Natural killer cell (primary cell): Measurements from ENCODE around the gene INPP5D. TPM values are rescaled to one million over a fixed set of nuclear protein-coding genes. Genes with fewer than 3 reads are reported as not detected.

Source experiments
- ATAC-seq, 3 donors: fragments of 150-1000 bp in 2 of 3; fragments of 200-7000 bp in 1 of 3; cut with Tn5 transposase; 1 replicate in 1 of 3; 2 replicates in 2 of 3; pipeline ENCODE4 v1.10.0; 2021; ENCODE audit warnings: mild to moderate bottlenecking in 2 of 3, moderate library complexity in 2 of 3
- DNase-seq, 2 donors: peaks; one replicate each; pipeline versions ENCODE4 v3.0.0 to v3.0.0-alpha.2; 2013 to 2021; ENCODE audit warnings: mixed read lengths in 1 of 2
- H3K27ac ChIP-seq: one replicate; pipeline ENCODE4 v1.5.1; 2013; ENCODE audit warnings: mild to moderate bottlenecking, low read length
- H3K27me3 ChIP-seq: one replicate; pipeline ENCODE4 v1.6.1; 2013; ENCODE audit warnings: low read length; ENCODE audit not compliant: control insufficient read depth, insufficient read depth
- H3K36me3 ChIP-seq: one replicate; pipeline ENCODE4 v1.6.1; 2013; ENCODE audit warnings: low read length; ENCODE audit not compliant: control insufficient read depth, insufficient read depth
- H3K4me1 ChIP-seq: one replicate; pipeline ENCODE4 v1.6.1; 2013; ENCODE audit warnings: low read length; ENCODE audit not compliant: control insufficient read depth, insufficient read depth
- H3K4me3 ChIP-seq: one replicate; pipeline ENCODE4 v1.5.1; 2013; ENCODE audit warnings: low read length
- H3K9me3 ChIP-seq: one replicate; pipeline ENCODE4 v1.6.1; 2013; ENCODE audit warnings: low read length; ENCODE audit not compliant: control insufficient read depth, insufficient read depth
- H3K27ac Mint-ChIP-seq, 2 donors: one replicate each; pipeline ENCODE4 v1.8.0; 2022; ENCODE audit warnings: mild to moderate bottlenecking in 2 of 2, mixed read lengths in 2 of 2, moderate library complexity in 1 of 2
- H3K27me3 Mint-ChIP-seq, 2 donors: one replicate each; pipeline ENCODE4 v1.8.0; 2022; ENCODE audit warnings: low read depth in 2 of 2, mixed read lengths in 2 of 2
- H3K36me3 Mint-ChIP-seq: one replicate; pipeline ENCODE4 v1.8.0; 2022; ENCODE audit warnings: mixed read lengths
- H3K4me1 Mint-ChIP-seq, 2 donors: one replicate each; pipeline ENCODE4 v1.8.0; 2022; ENCODE audit warnings: mixed read lengths in 2 of 2
- H3K4me3 Mint-ChIP-seq: one replicate; pipeline ENCODE4 v1.8.0; 2022; ENCODE audit warnings: mild to moderate bottlenecking, moderate library complexity, mixed read lengths
- H3K9me3 Mint-ChIP-seq, 2 donors: one replicate each; pipeline ENCODE4 v1.8.0; 2022; ENCODE audit warnings: mixed read lengths in 2 of 2
- WGBS: methylation state at CpG from one replicate; pipeline ENCODE4 v1.1.7; 2013; ENCODE audit warnings: missing lambda C conversion rate; ENCODE audit not compliant: insufficient coverage; 5-methylcytosine and 5-hydroxymethylcytosine counted together
- intact Hi-C: fragments of 100-400 bp; cut with micrococcal nuclease; formaldehyde crosslinking; loops from one replicate; pipeline ENCODE4 v1.14.2; 2022
- total RNA-seq, 4 donors: library from RNA; stranded (reverse); fragments of 120-200 nt in 1 of 4; gene quantifications; one replicate each; pipeline versions ENCODE4 v1.2.3 to v1.2.4, GENCODE V29; 2013 to 2022
- TF ChIP-seq, protein P1 (sequence below): fragments of 200-600 bp; IDR thresholded peaks from one replicate; pipeline ENCODE4 v1.8.0; 2022; ENCODE audit warnings: antibody characterized with exemption

Gene INPP5D
- total RNA-seq, 3 donors from 2014 or later (not counting 1 experiment from before 2014, with no cell fraction given), result 385 to 498 (median 497) TPM

DNA sequence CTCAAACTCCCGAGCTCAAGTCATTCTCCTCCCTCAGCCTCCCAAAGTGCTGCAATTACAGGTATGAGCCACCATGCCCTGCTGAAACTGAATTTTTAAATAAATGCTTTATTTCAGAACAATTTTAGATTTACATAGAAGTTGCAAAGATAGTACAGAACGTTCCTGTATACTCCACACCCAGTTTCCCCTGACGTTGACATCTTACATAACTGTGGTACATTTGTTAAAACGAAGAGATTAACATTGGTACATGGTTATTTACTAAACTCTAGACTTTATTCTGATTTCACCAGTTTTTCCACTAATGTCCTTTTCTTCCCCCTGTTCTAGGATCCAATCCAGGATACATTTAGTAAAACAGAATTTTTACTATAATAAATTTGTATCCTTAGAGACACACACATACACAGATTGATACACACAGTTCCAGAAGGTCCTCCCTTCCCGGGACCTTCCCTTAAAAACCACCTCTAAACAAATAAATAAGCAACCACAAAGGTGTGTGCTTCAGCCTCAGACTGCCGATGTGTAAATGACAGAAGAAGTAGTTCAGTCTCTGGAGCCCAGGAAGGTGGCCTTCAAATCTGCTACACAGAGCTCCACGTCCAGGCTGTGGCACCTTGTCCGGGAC, 20.8 kb upstream of the INPP5D start:
- no peaks in the 10 kb centered on the region for H3K27me3 Mint-ChIP-seq
- no peak for ATAC-seq
- Histone ChIP-seq H3K36me3 (no peaks in the 10 kb centered on the region), H3K4me1 (no peaks in the 10 kb centered on the region), H3K9me3 (no peaks in the 10 kb centered on the region), H3K27ac (no peak overlapping the region), H3K4me3 (no peak overlapping the region), H3K27me3 (no peaks in the 10 kb centered on the region)
- H3K4me3 Mint-ChIP-seq, result no peak overlapping the region
- DNase-seq, result no peak
- H3K27ac Mint-ChIP-seq, result no peak overlapping the region
- TF ChIP-seq, protein P1, sequence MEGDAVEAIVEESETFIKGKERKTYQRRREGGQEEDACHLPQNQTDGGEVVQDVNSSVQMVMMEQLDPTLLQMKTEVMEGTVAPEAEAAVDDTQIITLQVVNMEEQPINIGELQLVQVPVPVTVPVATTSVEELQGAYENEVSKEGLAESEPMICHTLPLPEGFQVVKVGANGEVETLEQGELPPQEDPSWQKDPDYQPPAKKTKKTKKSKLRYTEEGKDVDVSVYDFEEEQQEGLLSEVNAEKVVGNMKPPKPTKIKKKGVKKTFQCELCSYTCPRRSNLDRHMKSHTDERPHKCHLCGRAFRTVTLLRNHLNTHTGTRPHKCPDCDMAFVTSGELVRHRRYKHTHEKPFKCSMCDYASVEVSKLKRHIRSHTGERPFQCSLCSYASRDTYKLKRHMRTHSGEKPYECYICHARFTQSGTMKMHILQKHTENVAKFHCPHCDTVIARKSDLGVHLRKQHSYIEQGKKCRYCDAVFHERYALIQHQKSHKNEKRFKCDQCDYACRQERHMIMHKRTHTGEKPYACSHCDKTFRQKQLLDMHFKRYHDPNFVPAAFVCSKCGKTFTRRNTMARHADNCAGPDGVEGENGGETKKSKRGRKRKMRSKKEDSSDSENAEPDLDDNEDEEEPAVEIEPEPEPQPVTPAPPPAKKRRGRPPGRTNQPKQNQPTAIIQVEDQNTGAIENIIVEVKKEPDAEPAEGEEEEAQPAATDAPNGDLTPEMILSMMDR, result no peak
- H3K4me1 Mint-ChIP-seq, result peaks cover 0 to 4% of the 10 kb centered on the region in 2 donors
- 90% methylated on average over 8 of the region's 8 CpGs for WGBS
- intact Hi-C loops, result no loop called here
- H3K36me3 Mint-ChIP-seq, result no peaks in the 10 kb centered on the region
- H3K9me3 Mint-ChIP-seq, result no peaks in the 10 kb centered on the region

DNA sequence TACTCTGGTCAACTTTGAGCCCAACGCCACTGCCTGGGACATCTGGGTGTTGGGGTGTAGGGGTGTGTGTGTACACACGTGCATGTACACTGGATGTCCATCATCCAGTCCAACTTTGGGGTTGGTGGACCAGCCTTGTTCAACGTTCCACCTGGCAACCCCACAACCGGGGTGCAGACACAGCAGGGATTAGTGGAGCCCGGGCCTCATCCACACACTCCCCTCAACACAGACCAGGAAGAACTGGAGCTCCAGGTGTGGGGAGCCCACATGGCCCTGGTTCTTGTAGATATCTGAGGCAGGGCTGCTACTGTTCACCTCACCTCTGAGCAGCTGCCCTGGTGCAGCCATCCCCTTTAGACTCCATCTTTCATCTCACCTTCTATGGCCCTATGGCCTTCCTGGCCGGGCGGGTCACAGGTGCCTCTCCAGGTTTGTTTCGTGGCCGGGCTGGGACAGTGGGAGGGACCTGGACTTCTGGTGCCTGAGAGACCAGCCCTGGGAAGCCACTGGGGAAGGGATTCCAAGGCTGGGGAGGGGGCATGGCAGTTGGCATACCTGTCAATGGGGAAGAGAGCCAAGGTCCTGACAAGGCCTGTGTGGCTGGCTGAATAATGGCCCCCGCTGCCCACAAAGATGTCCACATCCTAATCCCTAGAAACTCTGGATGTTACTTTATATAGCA, 20.2 kb upstream of the INPP5D start:
- Histone ChIP-seq H3K4me1 (no peaks in the 10 kb centered on the region), H3K9me3 (no peaks in the 10 kb centered on the region), H3K4me3 (no peak overlapping the region), H3K27me3 (no peaks in the 10 kb centered on the region), H3K36me3 (no peaks in the 10 kb centered on the region), H3K27ac (no peak overlapping the region)
- Mint-ChIP-seq H3K4me1 (peaks cover 0 to 4% of the 10 kb centered on the region in 2 donors), H3K9me3 (no peaks in the 10 kb centered on the region), H3K4me3 (no peak overlapping the region), H3K27ac (no peak overlapping the region), H3K36me3 (no peaks in the 10 kb centered on the region), H3K27me3 (no peaks in the 10 kb centered on the region)
- intact Hi-C loops, result no loop called here
- ATAC-seq, result no peak
- DNase-seq, result no peak
- 91% methylated on average over 9 of the region's 10 CpGs for WGBS
- TF ChIP-seq, protein P1, result no peak

DNA sequence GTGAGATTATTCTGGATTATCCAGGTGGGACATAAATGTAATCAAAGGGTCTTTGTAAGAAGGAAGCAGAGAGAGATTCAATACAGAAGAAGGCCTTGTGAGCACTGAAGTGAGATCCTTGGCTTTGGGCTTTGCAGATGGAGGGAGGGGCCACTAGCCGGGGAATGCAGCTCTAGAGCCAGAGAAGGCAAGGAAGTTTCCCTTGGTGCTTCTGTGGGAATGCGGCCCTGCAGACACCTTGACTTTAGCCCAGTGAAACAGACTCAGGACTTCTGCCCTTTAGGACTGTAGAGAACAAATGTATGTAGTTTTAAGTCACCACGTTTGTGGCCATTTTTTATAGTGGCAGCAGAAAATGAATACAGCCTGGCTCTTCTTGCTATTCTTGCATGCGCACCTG, 19.6 kb upstream of the INPP5D start:
- intact Hi-C loops, result no loop called here
- Mint-ChIP-seq H3K36me3 (no peaks in the 10 kb centered on the region), H3K27me3 (no peaks in the 10 kb centered on the region), H3K27ac (no peak overlapping the region), H3K9me3 (no peaks in the 10 kb centered on the region), H3K4me1 (peaks cover 0 to 4% of the 10 kb centered on the region in 2 donors), H3K4me3 (no peak overlapping the region)
- TF ChIP-seq, protein P1, result no peak
- no peak for DNase-seq
- Histone ChIP-seq H3K9me3 (no peaks in the 10 kb centered on the region), H3K27ac (no peak overlapping the region), H3K4me1 (no peaks in the 10 kb centered on the region), H3K27me3 (no peaks in the 10 kb centered on the region), H3K4me3 (no peak overlapping the region), H3K36me3 (no peaks in the 10 kb centered on the region)
- no peak for ATAC-seq
- 95% methylated on average over 4 of the region's 4 CpGs for WGBS
